ENCODE measurements around the gene ARHGEF12.

GRCh38 chr11:120318906-120319305, 17.3 kb upstream of the ARHGEF12 start:
- TF ChIP-seq POLR2A (IDR thresholded peaks at IDR 0.05) (no peak), CTCF (IDR thresholded peaks at IDR 0.05) (no peak)

Measured in transverse colon (tissue), 3 donors.